H1 (cell line): ENCODE measurements around the gene FKBP1A. TPM values are rescaled to one million over a fixed set of nuclear protein-coding genes. Genes with fewer than 3 reads are reported as not detected.

Source experiments
- polyA plus RNA-seq, 7 experiments: library from polyadenylated mRNA; depleted of rRNA in 3 of 7; stranded (reverse) in 5 of 7; unstranded in 2 of 7; fragments of >200 nt in 5 of 7; fragments of 200-250 nt in 2 of 7; gene quantifications; 1 replicate in 5 of 7; 2 replicates in 1 of 7; 4 replicates in 1 of 7; pipeline versions ENCODE4 v1.2.1 to v1.2.3, GENCODE V29; 2011 to 2013; ENCODE audit warnings: missing spikeins in 2 of 7, mixed read lengths in 2 of 7
- total RNA-seq: library from RNA; stranded (reverse); fragmentation: NEBNext Ultra II Directional; extraction: Animal tissue kit (Norgen Biotek cat#: 25700); gene quantifications from 2 replicates; pipeline ENCODE4 v1.2.1, GENCODE V29; 2021

Gene FKBP1A
- total and polyA plus RNA-seq, 2 of the 8 experiments (the other 6 are each of a cell fraction or from before 2014, with no cell fraction given), result 250 to 685 TPM

Other genes starting within 250 kb of the FKBP1A start
- 2.8 and 4.0 TPM in 2 replicates for gene TMEM74B, start 208.1 kb downstream of the FKBP1A start, total RNA-seq
- gene TMEM74B, start 208.1 kb downstream of the FKBP1A start, polyA plus RNA-seq (2011; rRNA removed), result 6.4 and 7.8 TPM in 2 replicates
- not detected in 2 replicates for gene C20orf202, start 189.6 kb downstream of the FKBP1A start, total RNA-seq
- gene C20orf202, start 189.6 kb downstream of the FKBP1A start, polyA plus RNA-seq (2011; rRNA removed), result 0.11 and 0.12 TPM in 2 replicates
- 0.26 and 0.48 TPM in 2 replicates for gene RAD21L1, start 167.0 kb downstream of the FKBP1A start, total RNA-seq
- 0.06 TPM in 1 of 2 replicates, not detected in the other for gene RAD21L1, start 167.0 kb downstream of the FKBP1A start, polyA plus RNA-seq (2011; rRNA removed)
- 4.0 and 4.9 TPM in 2 replicates for gene SNPH, start 126.8 kb downstream of the FKBP1A start, total RNA-seq
- gene SNPH, start 126.8 kb downstream of the FKBP1A start, polyA plus RNA-seq (2011; rRNA removed), result 0.98 and 1.5 TPM in 2 replicates
- gene SDCBP2, start 63.9 kb downstream of the FKBP1A start, total RNA-seq, result 3.6 and 4.2 TPM in 2 replicates
- 5.9 and 6.7 TPM in 2 replicates for gene SDCBP2, start 63.9 kb downstream of the FKBP1A start, polyA plus RNA-seq (2011; rRNA removed)
- gene NSFL1C, start 73.8 kb upstream of the FKBP1A start, total RNA-seq, result 87.4 and 98.0 TPM in 2 replicates
- 21.6 and 21.8 TPM in 2 replicates for gene NSFL1C, start 73.8 kb upstream of the FKBP1A start, polyA plus RNA-seq (2011; rRNA removed)
- 0.28 TPM in 1 of 2 replicates, not detected in the other for gene SIRPB2, start 98.4 kb upstream of the FKBP1A start, total RNA-seq
- gene SIRPB2, start 98.4 kb upstream of the FKBP1A start, polyA plus RNA-seq (2011; rRNA removed), result not detected in 2 replicates
- gene SIRPD, start 164.7 kb upstream of the FKBP1A start, total RNA-seq, result not detected in 2 replicates
- gene SIRPD, start 164.7 kb upstream of the FKBP1A start, polyA plus RNA-seq (2011; rRNA removed), result not detected in 2 replicates
- gene SIRPB1, start 227.0 kb upstream of the FKBP1A start, total RNA-seq, result 0.54 and 0.99 TPM in 2 replicates
- 0.14 and 0.28 TPM in 2 replicates for gene SIRPB1, start 227.0 kb upstream of the FKBP1A start, polyA plus RNA-seq (2011; rRNA removed)